Measurements from ENCODE around the gene ZKSCAN5. TPM values are rescaled to one million over a fixed set of nuclear protein-coding genes. Genes with fewer than 3 reads are reported as not detected.

Gene ZKSCAN5
- total and polyA plus RNA-seq, 7 donors = 3.1 to 15.4 (median 9.3) TPM

- Histone ChIP-seq H3K36me3 (ENCODE audit: insufficient read depth in 1 of 2, low read depth in 1 of 2) (peaks cover 21 to 73% of the 10 kb centered on the region in 2 donors), H3K4me3 (peak overlapping the region; percentile 78), H3K27ac (peak overlapping the region; percentile 95), H3K4me1 (peaks cover 58% of the 10 kb centered on the region), H3K9me3 (no peaks in the 10 kb centered on the region), H3K27me3 (ENCODE audit: insufficient read depth in 3 of 3, low read length in 2 of 3) (no peaks in the 10 kb centered on the region)
- intact Hi-C loops (cut with DNase I) = no loop called here
- no peak for ATAC-seq
- TF ChIP-seq CTCF (IDR thresholded peaks at IDR 0.05) = no peak
- no peak for DNase-seq
- WGBS, 3 donors = 86 to 96% (median 89%) methylated on average over 7 of the region's 7 CpGs
Measured at GRCh38 chr7:99560834-99561736, 56.6 kb downstream of the ZKSCAN5 start.

- Histone ChIP-seq H3K27ac (peak overlapping the region; percentile 95), H3K27me3 (ENCODE audit: insufficient read depth in 3 of 3, low read length in 2 of 3) (no peaks in the 10 kb centered on the region), H3K4me3 (peak overlapping the region; percentile 29), H3K4me1 (peaks cover 52% of the 10 kb centered on the region), H3K36me3 (ENCODE audit: insufficient read depth in 1 of 2, low read depth in 1 of 2) (peaks cover 25 to 73% of the 10 kb centered on the region in 2 donors), H3K9me3 (no peaks in the 10 kb centered on the region)
- intact Hi-C loops (cut with DNase I) = no loop called here
- no peak for TF ChIP-seq CTCF (IDR thresholded peaks at IDR 0.05)
- no peak for DNase-seq
- no peak for ATAC-seq
- WGBS, 3 donors = 88 to 95% (median 90%) methylated on average over 2 of the region's 2 CpGs
Measured at GRCh38 chr7:99561737-99562051, 57.2 kb downstream of the ZKSCAN5 start.

GRCh38 chr7:99562114-99562784, 57.8 kb downstream of the ZKSCAN5 start:
- Histone ChIP-seq H3K27ac (peak overlapping the region; percentile 95), H3K4me1 (peaks cover 47% of the 10 kb centered on the region), H3K9me3 (no peaks in the 10 kb centered on the region), H3K4me3 (peak overlapping the region; percentile 13), H3K27me3 (ENCODE audit: insufficient read depth in 3 of 3, low read length in 2 of 3) (no peaks in the 10 kb centered on the region), H3K36me3 (ENCODE audit: insufficient read depth in 1 of 2, low read depth in 1 of 2) (peaks cover 25 to 72% of the 10 kb centered on the region in 2 donors)
- no peak for DNase-seq
- no peak for ATAC-seq
- no peak for TF ChIP-seq CTCF (IDR thresholded peaks at IDR 0.05)
- WGBS, 3 donors = 80 to 90% (median 81%) methylated on average over 9 of the region's 9 CpGs
- intact Hi-C loops (cut with DNase I) = no loop called here

GRCh38 chr7:99562832-99563231, 58.4 kb downstream of the ZKSCAN5 start:
- intact Hi-C loops (cut with DNase I) = no loop called here
- DNase-seq (no peak), ATAC-seq (peak; percentile 56 to 70 (median 66))
- WGBS, 3 donors = 22 to 44% (median 30%) methylated on average over 2 of the region's 2 CpGs
- Histone ChIP-seq H3K36me3 (ENCODE audit: insufficient read depth in 1 of 2, low read depth in 1 of 2) (peaks cover 25 to 76% of the 10 kb centered on the region in 2 donors), H3K27me3 (ENCODE audit: insufficient read depth in 3 of 3, low read length in 2 of 3) (no peaks in the 10 kb centered on the region), H3K4me1 (peaks cover 44% of the 10 kb centered on the region), H3K4me3 (peak overlapping the region; percentile 13), H3K27ac (peak overlapping the region; percentile 95), H3K9me3 (no peaks in the 10 kb centered on the region)
- no peak for TF ChIP-seq CTCF (IDR thresholded peaks at IDR 0.05)
